K562 (cell line): ENCODE measurements around the gene TTLL10. TPM values are rescaled to one million over a fixed set of nuclear protein-coding genes. Genes with fewer than 3 reads are reported as not detected.
A peak's percentile ranks its signal among the peaks of the same experiment; 100 is the strongest.

ENCODE experiments used
- ATAC-seq: fragments of 200-7000 bp; cut with Tn5 transposase; 3 replicates; pipeline ENCODE4 v1.9.1; 2020; ENCODE audit warnings: moderate library complexity
- BruUV-seq: library from RNA; stranded (reverse); fragments of 400-500 nt; replicated peaks from 2 replicates; lab custom pipeline; 2021; lab: Mats Ljungman, UMichigan
- CTCF ChIA-PET: fragments of 300-600 bp; formaldehyde crosslinking; extraction: SDS; loops from one replicate; lab custom pipeline; 2021; ENCODE audit warnings: low intra/inter-chr PET ratio; lab: Yijun Ruan, JAX
- POLR2A ChIA-PET: fragments of 300-600, 350-650 bp; sonication (Branson Sonifier 250); formaldehyde crosslinking; extraction: SDS; loops from one replicate; lab custom pipeline; 2021; ENCODE audit warnings: antibody characterized with exemption, inconsistent platforms; lab: Yijun Ruan, JAX
- DNase-seq, 4 experiments: peaks; one replicate each; pipeline versions ENCODE4 v3.0.0 to v3.0.0-alpha.2; 2011 to 2018; ENCODE audit warnings: low spot score in 3 of 4, mixed read lengths in 3 of 4; ENCODE audit errors: extremely low read depth in 1 of 4
- FAIRE-seq: peaks from 2 replicates; lab custom pipeline; 2011; peaks lifted over from hg19 to GRCh38; lab: Jason Lieb, UNC
- H2AFZ ChIP-seq: 2 replicates; pipeline ENCODE4 v1.6.0; 2011; ENCODE audit warnings: low read depth, low read length, control low read depth, inconsistent platforms
- H3K27ac ChIP-seq: fragments of 200-600 bp; 3 replicates; pipeline ENCODE4 v1.8.0; 2011; ENCODE audit warnings: low read depth, mild to moderate bottlenecking, control low read depth, inconsistent platforms, low read length, moderate library complexity, mixed read lengths; ENCODE audit errors: extremely low read depth
- H3K27me3 ChIP-seq, 2 experiments: fragments of 300-600 bp in 1 of 2; 2 replicates in 1 of 2; 3 replicates in 1 of 2; pipeline versions ENCODE4 v1.6.0 to v1.8.0; 2011; ENCODE audit warnings: inconsistent platforms in 2 of 2, low read length in 2 of 2, mild to moderate bottlenecking in 1 of 2, mixed read lengths in 1 of 2, moderate library complexity in 1 of 2; ENCODE audit not compliant: control insufficient read depth in 2 of 2, insufficient read depth in 2 of 2
- H3K36me3 ChIP-seq: fragments of 300-600 bp; 3 replicates; pipeline ENCODE4 v1.8.0; 2011; ENCODE audit warnings: mild to moderate bottlenecking, low read length, inconsistent platforms; ENCODE audit not compliant: control insufficient read depth, insufficient read depth
- H3K4me1 ChIP-seq, 2 experiments: fragments of 200-600 bp in 1 of 2; replicated peaks in 1 of 2; 2 replicates in 1 of 2; 3 replicates in 1 of 2; pipeline versions ENCODE4 v1.5.1 to v1.8.0; 2011; ENCODE audit warnings: inconsistent platforms in 2 of 2, low read length in 2 of 2, mild to moderate bottlenecking in 1 of 2, mixed read lengths in 1 of 2, moderate library complexity in 1 of 2; ENCODE audit not compliant: control insufficient read depth in 2 of 2, insufficient read depth in 2 of 2
- H3K4me2 ChIP-seq: 2 replicates; pipeline ENCODE4 v1.6.1; 2011; ENCODE audit warnings: low read length, control low read depth, inconsistent platforms, mixed read lengths; ENCODE audit not compliant: insufficient read depth
- H3K4me3 ChIP-seq: fragments of 200-600 bp; sonication (generic), shearing (Covaris generic); 2 replicates; pipeline ENCODE4 v1.5.1; 2016; ENCODE audit warnings: control low read depth, inconsistent platforms
- H3K79me2 ChIP-seq: fragments of 200-600 bp; 3 replicates; pipeline ENCODE4 v1.8.0; 2011; ENCODE audit warnings: low read length, inconsistent platforms; ENCODE audit not compliant: control insufficient read depth, insufficient read depth
- H3K9ac ChIP-seq, 2 experiments: 2 replicates each; pipeline versions ENCODE4 v1.6.0 to v1.6.1; 2011; ENCODE audit warnings: low read depth in 2 of 2, low read length in 2 of 2, control low read depth in 1 of 2, inconsistent platforms in 1 of 2, mild to moderate bottlenecking in 1 of 2, mixed read lengths in 1 of 2; ENCODE audit not compliant: insufficient read depth in 1 of 2
- H3K9me1 ChIP-seq: one replicate; pipeline ENCODE4 v1.6.0; 2011; ENCODE audit warnings: inconsistent platforms, mild to moderate bottlenecking, low read length, moderate library complexity; ENCODE audit not compliant: control insufficient read depth, insufficient read depth
- H3K9me3 ChIP-seq: replicated peaks from 2 replicates; pipeline ENCODE4 v1.5.1; 2011; ENCODE audit warnings: low read depth, low read length, inconsistent platforms; ENCODE audit not compliant: control insufficient read depth, insufficient read depth
- H4K20me1 ChIP-seq: replicated peaks from 2 replicates; pipeline ENCODE4 v1.6.1; 2011; ENCODE audit warnings: low read length, inconsistent platforms, mixed read lengths; ENCODE audit not compliant: control insufficient read depth, insufficient read depth
- CREM ChIP-seq: IDR thresholded peaks from 2 replicates; pipeline ENCODE4 v1.6.1; 2014; ENCODE audit warnings: antibody characterized with exemption, low read depth
- ELF2 ChIP-seq: fragments of 250-450 bp; sonication (Bioruptor Pico); IDR thresholded peaks from 2 replicates; pipeline ENCODE4 v1.5.0; 2021; ENCODE audit warnings: mild to moderate bottlenecking
- NCOA2 ChIP-seq, 2 experiments: fragments of 450-650 bp; IDR thresholded peaks; 2 replicates each; pipeline ENCODE4 v1.6.1; 2018; ENCODE audit warnings: mild to moderate bottlenecking in 2 of 2, moderate library complexity in 1 of 2; ENCODE audit not compliant: partially characterized antibody in 2 of 2
- PRDM10 ChIP-seq: fragments of 450-650 bp; IDR thresholded peaks from 2 replicates; pipeline ENCODE4 v1.6.1; 2018; ENCODE audit not compliant: partially characterized antibody
- RAD21 ChIP-seq, 2 experiments: fragments of 250-450 bp in 1 of 2; fragments of 450-650 bp in 1 of 2; sonication (Bioruptor Pico) in 1 of 2; formaldehyde crosslinking in 1 of 2; IDR thresholded peaks in 1 of 2; conservative IDR thresholded peaks in 1 of 2; 2 replicates each; pipeline versions ENCODE4 v1.4.0 to v1.8.0; 2020 to 2022; ENCODE audit warnings: mild to moderate bottlenecking in 2 of 2, moderate library complexity in 1 of 2
- WGBS: fragments of 100-300 bp; shearing (Covaris generic); methylation state at CpG from one replicate; pipeline ENCODE4 v1.1.6; 2016; ENCODE audit warnings: low coverage, mixed read lengths; ENCODE audit not compliant: insufficient coverage; ENCODE audit errors: missing lambda C conversion rate; 5-methylcytosine and 5-hydroxymethylcytosine counted together
- in situ Hi-C: fragments of 300-500 bp; cut with MboI; formaldehyde crosslinking; loops from 4 replicates; pipeline ENCODE4 v1.15.0; 2018; ENCODE audit warnings: inconsistent platforms, mixed read lengths
- intact Hi-C: fragments of 100-400 bp; cut with micrococcal nuclease; formaldehyde crosslinking; loops from 2 replicates; pipeline ENCODE4 v1.14.2; 2022
- polyA plus RNA-seq, 8 experiments: library from polyadenylated mRNA; depleted of rRNA in 4 of 8; stranded (reverse) in 5 of 8; unstranded in 3 of 8; fragments of >200 nt; fragmentation: Nextera tagmentation in 2 of 8; fragmentation: Illumina TruSeq in 1 of 8; extraction: Ambion mirVana in 2 of 8; extraction: Trizol in 1 of 8; gene quantifications; 2 replicates each; pipeline versions ENCODE4 v1.2.1 to v1.2.3, GENCODE V29; 2011 to 2014; ENCODE audit warnings: inconsistent platforms in 1 of 8, missing spikeins in 1 of 8
- total RNA-seq, 7 experiments: library from RNA; depleted of rRNA in 6 of 7; stranded (reverse); fragments of >200 nt in 6 of 7; fragmentation: Illumina TruSeq in 2 of 7; extraction: Trizol in 2 of 7; gene quantifications; 2 replicates each; pipeline versions ENCODE4 v1.2.1 to v1.2.3, GENCODE V29; 2011 to 2021; ENCODE audit warnings: low replicate concordance in 1 of 7
- TF ChIP-seq, protein P1 (sequence below): sonication (generic); formaldehyde crosslinking; IDR thresholded peaks from 2 replicates; pipeline ENCODE4 v1.8.1; 2023; ENCODE audit warnings: mild to moderate bottlenecking, missing genetic modification reagents

TTLL10 gene
- total and polyA plus RNA-seq, 9 of the 15 experiments (the other 6 are each of a cell fraction or from before 2014, with no cell fraction given): not detected

DNA sequence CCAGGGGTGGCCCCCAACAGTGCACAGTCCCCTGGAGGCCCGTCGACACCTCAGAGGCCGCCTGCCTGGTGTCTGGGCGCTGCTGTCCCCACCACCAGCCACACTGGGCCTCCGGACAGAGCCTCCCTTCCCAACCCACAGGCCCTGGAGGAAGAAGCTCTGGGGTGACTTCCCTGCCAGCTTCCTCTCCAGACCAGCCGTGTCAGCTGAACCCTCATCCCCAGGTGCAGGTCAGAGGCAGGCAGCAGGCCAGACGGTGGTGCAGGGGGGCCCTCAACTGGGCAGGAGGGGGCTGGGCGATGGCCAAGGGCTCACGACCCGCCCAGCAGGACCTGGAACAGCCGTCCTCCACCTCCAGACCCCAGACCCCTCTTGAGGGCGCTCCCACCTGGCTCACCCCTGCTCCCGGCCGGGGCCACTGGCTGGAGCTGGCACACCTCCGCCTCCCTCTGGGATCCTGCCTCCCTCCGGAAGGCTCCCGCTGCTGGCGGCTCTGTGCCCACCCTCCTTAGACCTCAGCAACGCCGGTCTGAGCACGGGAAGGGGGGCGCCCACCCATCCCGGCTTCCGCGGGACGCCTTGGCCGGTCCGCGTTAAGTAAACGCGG is 32.2 kb downstream of the TTLL10 start:
- no TSS peak for BruUV-seq
- Histone ChIP-seq H3K9me1 (no peaks in the 10 kb centered on the region), H2AFZ (no peak overlapping the region), H4K20me1 (no peaks in the 10 kb centered on the region), H3K27me3 (no peaks in the 10 kb centered on the region), H3K36me3 (no peaks in the 10 kb centered on the region), H3K79me2 (no peaks in the 10 kb centered on the region), H3K27ac (no peak overlapping the region), H3K4me2 (no peak overlapping the region), H3K9me3 (no peaks in the 10 kb centered on the region), H3K9ac (0 out of 4 replicates have a peak overlapping the region, but pooled peaks of 1 of the 2 experiments have one; percentile 55), H3K4me3 (no peak overlapping the region), H3K4me1 (peaks cover 13 to 91% of the 10 kb centered on the region in 2 experiments; a peak in 4 of 5 replicates)
- 54% methylated on average over 21 of the region's 31 CpGs for WGBS
- FAIRE-seq: no peak
- DNase-seq: no peak
- ChIA-PET CTCF (no interaction called here), POLR2A (interaction anchor here (0.6 to 1.7 kb wide), 3 partner anchors 22 to 223 kb away, joined by 3 to 5 read pairs (median 4); partner anchors contain the start of gene UBE2J2)
- intact Hi-C loops (loop anchor here (5.0 kb wide), 1 partner anchor 84 kb away; no protein-coding TSS in a partner anchor), in situ Hi-C loops (no loop called here)
- TF ChIP-seq RAD21 (CRISPR knock-in tag; conservative IDR thresholded peaks at IDR 0.05 in 1 of 2, IDR thresholded peaks at IDR 0.05 in 1 of 2) (peak in 1 of 2 experiments; percentile 24; a peak in 1 of 4 replicates), CREM (no peak), NCOA2 (IDR thresholded peaks at IDR 0.05; ENCODE audit: partially characterized antibody in 2 of 2) (no peak), ELF2 (CRISPR knock-in tag) (no peak), PRDM10 (no peak)
- TF ChIP-seq, protein P1, sequence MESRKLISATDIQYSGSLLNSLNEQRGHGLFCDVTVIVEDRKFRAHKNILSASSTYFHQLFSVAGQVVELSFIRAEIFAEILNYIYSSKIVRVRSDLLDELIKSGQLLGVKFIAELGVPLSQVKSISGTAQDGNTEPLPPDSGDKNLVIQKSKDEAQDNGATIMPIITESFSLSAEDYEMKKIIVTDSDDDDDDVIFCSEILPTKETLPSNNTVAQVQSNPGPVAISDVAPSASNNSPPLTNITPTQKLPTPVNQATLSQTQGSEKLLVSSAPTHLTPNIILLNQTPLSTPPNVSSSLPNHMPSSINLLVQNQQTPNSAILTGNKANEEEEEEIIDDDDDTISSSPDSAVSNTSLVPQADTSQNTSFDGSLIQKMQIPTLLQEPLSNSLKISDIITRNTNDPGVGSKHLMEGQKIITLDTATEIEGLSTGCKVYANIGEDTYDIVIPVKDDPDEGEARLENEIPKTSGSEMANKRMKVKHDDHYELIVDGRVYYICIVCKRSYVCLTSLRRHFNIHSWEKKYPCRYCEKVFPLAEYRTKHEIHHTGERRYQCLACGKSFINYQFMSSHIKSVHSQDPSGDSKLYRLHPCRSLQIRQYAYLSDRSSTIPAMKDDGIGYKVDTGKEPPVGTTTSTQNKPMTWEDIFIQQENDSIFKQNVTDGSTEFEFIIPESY (CRISPR knock-in tag): peak; percentile 53
- no peak for ATAC-seq
